Measurements from ENCODE around the gene AKAP1.

DNA sequence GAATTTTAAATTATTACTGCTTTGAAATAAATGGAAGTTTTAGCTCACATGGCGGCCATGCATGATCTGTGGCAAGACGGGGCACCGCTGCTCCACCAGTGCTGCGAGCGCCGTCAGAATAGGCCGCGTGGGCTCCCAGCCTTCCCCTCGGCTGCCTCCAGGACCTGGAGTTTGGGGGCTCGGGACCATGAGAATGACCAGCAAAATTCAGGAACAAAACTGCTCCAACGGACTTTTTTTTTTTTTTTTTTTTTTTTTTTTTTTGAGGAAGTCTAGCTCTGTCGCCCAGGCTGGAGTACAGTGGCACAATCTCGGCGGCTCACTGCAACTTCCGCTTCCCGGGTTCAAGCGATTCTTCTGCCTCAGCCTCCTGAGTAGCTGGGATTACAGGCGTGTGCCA lies 38.3 kb upstream of the AKAP1 start:
- TF ChIP-seq, protein P1, sequence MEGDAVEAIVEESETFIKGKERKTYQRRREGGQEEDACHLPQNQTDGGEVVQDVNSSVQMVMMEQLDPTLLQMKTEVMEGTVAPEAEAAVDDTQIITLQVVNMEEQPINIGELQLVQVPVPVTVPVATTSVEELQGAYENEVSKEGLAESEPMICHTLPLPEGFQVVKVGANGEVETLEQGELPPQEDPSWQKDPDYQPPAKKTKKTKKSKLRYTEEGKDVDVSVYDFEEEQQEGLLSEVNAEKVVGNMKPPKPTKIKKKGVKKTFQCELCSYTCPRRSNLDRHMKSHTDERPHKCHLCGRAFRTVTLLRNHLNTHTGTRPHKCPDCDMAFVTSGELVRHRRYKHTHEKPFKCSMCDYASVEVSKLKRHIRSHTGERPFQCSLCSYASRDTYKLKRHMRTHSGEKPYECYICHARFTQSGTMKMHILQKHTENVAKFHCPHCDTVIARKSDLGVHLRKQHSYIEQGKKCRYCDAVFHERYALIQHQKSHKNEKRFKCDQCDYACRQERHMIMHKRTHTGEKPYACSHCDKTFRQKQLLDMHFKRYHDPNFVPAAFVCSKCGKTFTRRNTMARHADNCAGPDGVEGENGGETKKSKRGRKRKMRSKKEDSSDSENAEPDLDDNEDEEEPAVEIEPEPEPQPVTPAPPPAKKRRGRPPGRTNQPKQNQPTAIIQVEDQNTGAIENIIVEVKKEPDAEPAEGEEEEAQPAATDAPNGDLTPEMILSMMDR (IDR thresholded peaks at IDR 0.05; ENCODE audit: low read depth, low read length) = no peak
- no peak for TF ChIP-seq POLR2A (IDR thresholded peaks at IDR 0.05; ENCODE audit: extremely low read depth, insufficient read length)
- TF ChIP-seq, protein P2, sequence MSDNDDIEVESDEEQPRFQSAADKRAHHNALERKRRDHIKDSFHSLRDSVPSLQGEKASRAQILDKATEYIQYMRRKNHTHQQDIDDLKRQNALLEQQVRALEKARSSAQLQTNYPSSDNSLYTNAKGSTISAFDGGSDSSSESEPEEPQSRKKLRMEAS (IDR thresholded peaks at IDR 0.05; ENCODE audit: low read depth, low read length) = no peak

Measured in NB4 (cell line).